Mesenchymal stem cell (in vitro differentiated cells and primary cell): Measurements from ENCODE around the gene ACTL6A. TPM values are rescaled to one million over a fixed set of nuclear protein-coding genes. Genes with fewer than 3 reads are reported as not detected.
"Not testable (repeated sequence)": the region's sequence is repeated elsewhere in the genome, so short reads cannot be mapped to it uniquely, and the experiment has no call there.

Source experiments
- DNase-seq: peaks from one replicate; pipeline ENCODE4 v3.0.0-alpha.2; 2013
- H2AFZ ChIP-seq: one replicate; pipeline ENCODE4 v1.6.1; 2013; ENCODE audit warnings: low read depth, mild to moderate bottlenecking, control low read depth, inconsistent platforms, low read length, moderate library complexity
- H2AK5ac ChIP-seq: 2 replicates; pipeline ENCODE4 v1.6.1; 2013; ENCODE audit warnings: low read length, moderate library complexity, mild to moderate bottlenecking, inconsistent platforms; ENCODE audit not compliant: severe bottlenecking
- H2BK120ac ChIP-seq: one replicate; pipeline ENCODE4 v1.6.1; 2013; ENCODE audit warnings: low read depth, mild to moderate bottlenecking, inconsistent platforms, low read length, moderate library complexity
- H2BK12ac ChIP-seq, 2 experiments: one replicate each; pipeline ENCODE4 v1.6.1; 2013; ENCODE audit warnings: inconsistent platforms in 2 of 2, low read length in 2 of 2, mild to moderate bottlenecking in 2 of 2, moderate library complexity in 2 of 2, control low read depth in 1 of 2
- H2BK15ac ChIP-seq: one replicate; pipeline ENCODE4 v1.6.1; 2013; ENCODE audit warnings: mild to moderate bottlenecking, low read depth, inconsistent platforms; ENCODE audit not compliant: poor library complexity, severe bottlenecking
- H2BK5ac ChIP-seq: 2 replicates; pipeline ENCODE4 v1.6.1; 2013; ENCODE audit warnings: low read depth, mild to moderate bottlenecking, low read length, control low read depth, inconsistent platforms; ENCODE audit not compliant: poor library complexity, severe bottlenecking
- H3K14ac ChIP-seq, 2 experiments: one replicate each; pipeline ENCODE4 v1.6.1; 2013; ENCODE audit warnings: inconsistent platforms in 2 of 2, low read length in 2 of 2, control low read depth in 1 of 2, mild to moderate bottlenecking in 1 of 2, moderate library complexity in 1 of 2
- H3K18ac ChIP-seq, 2 experiments: one replicate each; pipeline ENCODE4 v1.6.1; 2013; ENCODE audit warnings: inconsistent platforms in 2 of 2, low read length in 2 of 2, control low read depth in 1 of 2, low read depth in 1 of 2, mild to moderate bottlenecking in 1 of 2
- H3K23ac ChIP-seq, 2 experiments: one replicate each; pipeline ENCODE4 v1.6.1; 2013; ENCODE audit warnings: inconsistent platforms in 2 of 2, low read length in 2 of 2, mild to moderate bottlenecking in 2 of 2, moderate library complexity in 2 of 2, control low read depth in 1 of 2
- H3K27ac ChIP-seq: 2 replicates; pipeline ENCODE4 v1.5.1; 2013; ENCODE audit warnings: mild to moderate bottlenecking, moderate library complexity, low read length, control low read depth, inconsistent platforms; ENCODE audit not compliant: poor library complexity, severe bottlenecking
- H3K27me3 ChIP-seq, 2 experiments: 2 replicates each; pipeline versions ENCODE4 v1.6.1 to v1.7.0; 2013; ENCODE audit warnings: low read length in 2 of 2, mild to moderate bottlenecking in 2 of 2, moderate library complexity in 2 of 2, control low read depth in 1 of 2, inconsistent platforms in 1 of 2; ENCODE audit not compliant: control insufficient read depth in 1 of 2, insufficient read depth in 1 of 2
- H3K36me3 ChIP-seq, 2 experiments: 2 replicates each; pipeline versions ENCODE4 v1.6.1 to v1.7.0; 2013; ENCODE audit warnings: low read length in 2 of 2, control low read depth in 1 of 2, inconsistent platforms in 1 of 2, low read depth in 1 of 2, mild to moderate bottlenecking in 1 of 2; ENCODE audit not compliant: insufficient read depth in 2 of 2, control insufficient read depth in 1 of 2
- H3K4ac ChIP-seq, 2 experiments: one replicate each; pipeline ENCODE4 v1.6.1; 2013; ENCODE audit warnings: inconsistent platforms in 2 of 2, low read length in 2 of 2, mild to moderate bottlenecking in 2 of 2, moderate library complexity in 2 of 2, control low read depth in 1 of 2, low read depth in 1 of 2
- H3K4me1 ChIP-seq: 2 replicates; pipeline ENCODE4 v1.6.1; 2013; ENCODE audit warnings: low read depth, low read length, control low read depth; ENCODE audit not compliant: control insufficient read depth, insufficient read depth
- H3K4me2 ChIP-seq: 2 replicates; pipeline ENCODE4 v1.6.1; 2013; ENCODE audit warnings: low read length, mild to moderate bottlenecking, inconsistent platforms; ENCODE audit not compliant: poor library complexity, severe bottlenecking
- H3K4me3 ChIP-seq, 2 experiments: 2 replicates each; pipeline versions ENCODE4 v1.5.1 to v1.7.0; 2013; ENCODE audit warnings: low read length in 2 of 2, mild to moderate bottlenecking in 2 of 2, control low read depth in 1 of 2, low read depth in 1 of 2; ENCODE audit not compliant: insufficient read depth in 1 of 2
- H3K79me1 ChIP-seq: replicated peaks from 2 replicates; pipeline ENCODE4 v1.6.1; 2013; ENCODE audit warnings: mild to moderate bottlenecking, control low read depth, low read length, inconsistent platforms; ENCODE audit not compliant: poor library complexity, severe bottlenecking
- H3K9ac ChIP-seq: 2 replicates; pipeline ENCODE4 v1.7.0; 2013; ENCODE audit warnings: mild to moderate bottlenecking, low read length, moderate library complexity
- H3K9me3 ChIP-seq: 2 replicates; pipeline ENCODE4 v1.7.0; 2013; ENCODE audit warnings: mild to moderate bottlenecking, low read length; ENCODE audit not compliant: control insufficient read depth
- H4K8ac ChIP-seq: one replicate; pipeline ENCODE4 v1.6.1; 2013; ENCODE audit warnings: inconsistent platforms, mild to moderate bottlenecking, low read length, moderate library complexity
- H4K91ac ChIP-seq: one replicate; pipeline ENCODE4 v1.6.1; 2013; ENCODE audit warnings: mild to moderate bottlenecking, low read length, inconsistent platforms
- WGBS: methylation state at CpG from one replicate; pipeline ENCODE4 v1.1.7; 2013; ENCODE audit warnings: mixed read lengths; 5-methylcytosine and 5-hydroxymethylcytosine counted together
- polyA plus RNA-seq, 2 experiments: library from polyadenylated mRNA; stranded (reverse); fragments of 200-250 nt; gene quantifications; one replicate each; pipeline ENCODE4 v1.2.3, GENCODE V29; 2013

Gene ACTL6A
- 24.3 TPM for polyA plus RNA-seq (2013, experiment 1 of 2)
- polyA plus RNA-seq (2013, experiment 2 of 2), result 27.2 TPM

- H2BK12ac ChIP-seq, result peak within 1 kb of the TSS in 1 of 2 experiments; percentile 12
- H3K79me1 ChIP-seq, result peaks cover 5% of the 10 kb centered on the region
- WGBS, result 2% methylated on average over 24 of the region's 55 CpGs
Observed at GRCh38 chr3:179562591-179563270, at the start of gene ACTL6A. TSS of gene ACTL6A (plus strand) at chr3:179562926. CDS start at chr3:179563093, 167 bp downstream.

GRCh38 chr3:179513862-179514261 is 48.9 kb upstream of the ACTL6A start:
- no peak overlapping the region for H3K23ac ChIP-seq
- WGBS, result 96% methylated on average over 1 of the region's 2 CpGs
- H3K4me3 ChIP-seq, result no peak overlapping the region
- no peak overlapping the region for H3K14ac ChIP-seq
- no peaks in the 10 kb centered on the region for H3K36me3 ChIP-seq
- H4K8ac ChIP-seq, result no peak overlapping the region
- H3K27me3 ChIP-seq, result no peaks in the 10 kb centered on the region
- H2BK15ac ChIP-seq, result no peak overlapping the region
- H3K4me1 ChIP-seq, result no peaks in the 10 kb centered on the region
- DNase-seq, result no peak
- H3K4me2 ChIP-seq, result no peak overlapping the region
- H2BK120ac ChIP-seq, result no peak overlapping the region
- no peak overlapping the region for H2AK5ac ChIP-seq
- no peak overlapping the region for H3K9ac ChIP-seq
- no peaks in the 10 kb centered on the region for H3K9me3 ChIP-seq
- no peak overlapping the region for H3K18ac ChIP-seq
- no peak overlapping the region for H3K4ac ChIP-seq
- no peak overlapping the region for H2BK12ac ChIP-seq
- H2BK5ac ChIP-seq, result no peak overlapping the region
- no peak overlapping the region for H3K27ac ChIP-seq
- H4K91ac ChIP-seq, result no peak overlapping the region
- no peaks in the 10 kb centered on the region for H3K79me1 ChIP-seq
- H2AFZ ChIP-seq, result no peak overlapping the region

More at GRCh38 chr3:179562591-179563270, at the start of gene ACTL6A:
- Histone ChIP-seq H3K36me3 (no peaks in the 10 kb centered on the region), H3K4me1 (peaks cover 2% of the 10 kb centered on the region), H3K9me3 (no peaks in the 10 kb centered on the region), H2BK15ac (peak within 1 kb of the TSS; percentile 93), H3K14ac (peak within 1 kb of the TSS in 1 of 2 experiments; percentile 95), H3K18ac (peak within 1 kb of the TSS; percentile 94 to 96), H3K23ac (peak within 1 kb of the TSS in 1 of 2 experiments; percentile 47), H3K4me3 (peak within 1 kb of the TSS; percentile 94 to 97), H3K4ac (peak within 1 kb of the TSS; percentile 60 to 97), H3K27ac (peak within 1 kb of the TSS; percentile 87), H4K8ac (peak within 1 kb of the TSS; percentile 99), H2BK120ac (peak within 1 kb of the TSS; percentile 73), H2AK5ac (no peak within 1 kb of the TSS), H3K27me3 (no peaks in the 10 kb centered on the region), H2AFZ (peak within 1 kb of the TSS; percentile 75), H3K9ac (peak within 1 kb of the TSS; percentile 89), H3K4me2 (peak within 1 kb of the TSS; percentile 94), H4K91ac (peak within 1 kb of the TSS; percentile 93), H2BK5ac (no peak within 1 kb of the TSS)
- DNase-seq, result peak; percentile 100

GRCh38 chr3:179516461-179517251 is 46.1 kb upstream of the ACTL6A start:
- not testable (repeated sequence) for H2AFZ ChIP-seq, H3K18ac ChIP-seq

GRCh38 chr3:179526482-179526881 is 36.2 kb upstream of the ACTL6A start:
- H3K4ac ChIP-seq, result no peak overlapping the region
- H4K8ac ChIP-seq, result no peak overlapping the region
- H3K23ac ChIP-seq, result no peak overlapping the region
- peak overlapping the region in 1 of 2 experiments; percentile 66 for H3K18ac ChIP-seq
- H3K4me3 ChIP-seq, result no peak overlapping the region
- H2AK5ac ChIP-seq, result no peak overlapping the region
- no peak overlapping the region for H2AFZ ChIP-seq
- peak overlapping the region in 1 of 2 experiments; percentile 84 for H2BK12ac ChIP-seq
- no peaks in the 10 kb centered on the region for H3K79me1 ChIP-seq
- H3K27me3 ChIP-seq, result no peaks in the 10 kb centered on the region
- no peak overlapping the region for H2BK5ac ChIP-seq
- no peaks in the 10 kb centered on the region for H3K9me3 ChIP-seq
- DNase-seq, result no peak
- H3K9ac ChIP-seq, result peak overlapping the region; percentile 79
- no peaks in the 10 kb centered on the region for H3K36me3 ChIP-seq
- H2BK15ac ChIP-seq, result no peak overlapping the region
- WGBS, result 0% methylated on average over 1 of the region's 1 CpG
- H3K14ac ChIP-seq, result no peak overlapping the region
- H2BK120ac ChIP-seq, result peak overlapping the region; percentile 73
- no peak overlapping the region for H4K91ac ChIP-seq
- no peak overlapping the region for H3K4me2 ChIP-seq
- H3K27ac ChIP-seq, result no peak overlapping the region
- no peaks in the 10 kb centered on the region for H3K4me1 ChIP-seq

More at GRCh38 chr3:179516461-179517251, 46.1 kb upstream of the ACTL6A start:
- not testable (repeated sequence) for H3K79me1 ChIP-seq, H2BK15ac ChIP-seq, H3K4me3 ChIP-seq, H2BK5ac ChIP-seq, H3K4me1 ChIP-seq, H3K27me3 ChIP-seq, H2AK5ac ChIP-seq, H3K4me2 ChIP-seq, H3K9me3 ChIP-seq, H3K27ac ChIP-seq, H2BK12ac ChIP-seq, DNase-seq, H3K4ac ChIP-seq, H3K14ac ChIP-seq, H3K23ac ChIP-seq, H3K9ac ChIP-seq, H3K36me3 ChIP-seq, H2BK120ac ChIP-seq, H4K8ac ChIP-seq, H4K91ac ChIP-seq
- WGBS, result 93% methylated on average over 8 of the region's 9 CpGs
